ENCODE measurements around the gene KCNS3. TPM values are rescaled to one million over a fixed set of nuclear protein-coding genes. Genes with fewer than 3 reads are reported as not detected.

Gene KCNS3
- total and polyA plus RNA-seq, 9 of the 15 experiments (the other 6 are each of a cell fraction or from before 2014, with no cell fraction given), result 0.01 to 0.75 (median 0.25) TPM

- BruUV-seq (replicated peaks), result no TSS peak
- no peaks in the 10 kb centered on the region for H4K20me1 ChIP-seq (replicated peaks; ENCODE audit: control insufficient read depth, insufficient read depth, low read length)
- intact Hi-C loops (cut with micrococcal nuclease), result no loop called here
- no peak overlapping the region for H3K9ac ChIP-seq (ENCODE audit: insufficient read depth in 1 of 2, low read depth in 2 of 2, low read length in 2 of 2)
- no peak for TF ChIP-seq BCL6 (CRISPR knock-in tag; IDR thresholded peaks at IDR 0.05)
- no peak for TF ChIP-seq ARHGAP35 (IDR thresholded peaks at IDR 0.05; ENCODE audit: partially characterized antibody)
- no peak for TF ChIP-seq NCOA4 (IDR thresholded peaks at IDR 0.05; ENCODE audit: partially characterized antibody)
- TF ChIP-seq ZNF668 (CRISPR knock-in tag; IDR thresholded peaks at IDR 0.05), result no peak
- TF ChIP-seq MAFF (IDR thresholded peaks at IDR 0.05; ENCODE audit: low read length), result no peak
- TF ChIP-seq TOE1 (IDR thresholded peaks at IDR 0.05; ENCODE audit: borderline replicate concordance), result no peak
- TF ChIP-seq TOE1 (CRISPR knock-in tag; IDR thresholded peaks at IDR 0.05; ENCODE audit: borderline replicate concordance, low read depth), result no peak
- TF ChIP-seq RFX5 (IDR thresholded peaks at IDR 0.05; ENCODE audit: low read depth, low read length), result no peak
- TF ChIP-seq FOXA3 (CRISPR knock-in tag; conservative IDR thresholded peaks at IDR 0.05 in 1 of 2, IDR thresholded peaks at IDR 0.05 in 1 of 2), result no peak
- no peak for TF ChIP-seq CAMTA2 (CRISPR knock-in tag; conservative IDR thresholded peaks at IDR 0.05)
- no peak for TF ChIP-seq ZNF583 (CRISPR knock-in tag; IDR thresholded peaks at IDR 0.05)
- no peaks in the 10 kb centered on the region for H3K9me3 ChIP-seq (replicated peaks; ENCODE audit: control insufficient read depth, insufficient read depth, low read depth, low read length)
- ChIA-PET CTCF (ENCODE audit: low intra/inter-chr PET ratio) (no interaction called here), POLR2A (no interaction called here)
- 0% methylated on average over 1 of the region's 1 CpG for WGBS (ENCODE audit: insufficient coverage, low coverage, missing lambda C conversion rate)
- H3K79me2 ChIP-seq (ENCODE audit: control insufficient read depth, insufficient read depth, low read length), result no peaks in the 10 kb centered on the region
- H3K36me3 ChIP-seq (ENCODE audit: control insufficient read depth, insufficient read depth, low read length), result no peaks in the 10 kb centered on the region
- in situ Hi-C loops (cut with MboI), result no loop called here
- FAIRE-seq (no peak), DNase-seq (ENCODE audit: extremely low read depth in 1 of 4, low spot score in 3 of 4) (no peak), ATAC-seq (no peak)
- no peak overlapping the region for H3K27ac ChIP-seq (ENCODE audit: extremely low read depth, low read depth, low read length)
- H2AFZ ChIP-seq (ENCODE audit: low read depth, low read length), result no peak overlapping the region
- no peaks in the 10 kb centered on the region for H3K27me3 ChIP-seq (ENCODE audit: control insufficient read depth in 2 of 2, insufficient read depth in 2 of 2, low read length in 2 of 2)
- no peak overlapping the region for H3K4me2 ChIP-seq (ENCODE audit: insufficient read depth, low read length)
- no peak overlapping the region for H3K4me3 ChIP-seq
- peaks cover 0 to 7% of the 10 kb centered on the region in 2 experiments; a peak in 1 of 5 replicates for H3K4me1 ChIP-seq (replicated peaks in 1 of 2; ENCODE audit: control insufficient read depth in 2 of 2, insufficient read depth in 2 of 2, low read length in 2 of 2)
- H3K9me1 ChIP-seq (ENCODE audit: control insufficient read depth, insufficient read depth, low read length), result no peaks in the 10 kb centered on the region
These were observed 15.5 kb downstream of the KCNS3 start for GRCh38 chr2:17894005-17894404.
